Gastroesophageal sphincter (tissue), 4 donors: ENCODE data around the gene TFAP2E. TPM values are rescaled to one million over a fixed set of nuclear protein-coding genes. Genes with fewer than 3 reads are reported as not detected.
"Not testable (repeated sequence)": the region's sequence is repeated elsewhere in the genome, so short reads cannot be mapped to it uniquely, and the experiment has no call there.

Source experiments
- ATAC-seq: fragments of 150-250 bp; one replicate; pipeline ENCODE4 v1.9.1; 2016; ENCODE audit warnings: mild to moderate bottlenecking, moderate library complexity
- H3K27ac ChIP-seq, 4 donors: fragments of 200-600 bp; sonication (generic) in 3 of 4; 1 replicate in 3 of 4; 2 replicates in 1 of 4; pipeline ENCODE4 v1.5.1; 2016 to 2019
- H3K27me3 ChIP-seq: fragments of 200-600 bp; sonication (generic); one replicate; pipeline ENCODE4 v1.5.1; 2019
- H3K36me3 ChIP-seq, 2 donors: fragments of 200-600 bp; sonication (generic); one replicate each; pipeline ENCODE4 v1.5.1; 2019; ENCODE audit warnings: control low read depth in 1 of 2
- H3K4me1 ChIP-seq, 3 donors: fragments of 200-600 bp; sonication (generic); 1 replicate in 2 of 3; 2 replicates in 1 of 3; pipeline ENCODE4 v1.5.1; 2016 to 2019; ENCODE audit warnings: control low read depth in 2 of 3
- H3K4me3 ChIP-seq, 2 donors: fragments of 200-600 bp; sonication (generic); one replicate each; pipeline ENCODE4 v1.5.1; 2019; ENCODE audit warnings: mild to moderate bottlenecking in 1 of 2, moderate library complexity in 1 of 2
- H3K9me3 ChIP-seq, 3 donors: fragments of 200-600 bp; sonication (generic); one replicate each; pipeline ENCODE4 v1.5.1; 2017 to 2019; ENCODE audit warnings: control low read depth in 2 of 3
- EP300 ChIP-seq: sonication (generic); formaldehyde crosslinking; IDR thresholded peaks from one replicate; pipeline ENCODE4 v1.6.1; 2017; ENCODE audit warnings: antibody characterized with exemption, mild to moderate bottlenecking
- POLR2A ChIP-seq, 2 donors: fragments of 450-650 bp; IDR thresholded peaks; one replicate each; pipeline ENCODE4 v1.6.1; 2017; ENCODE audit warnings: antibody characterized with exemption in 2 of 2, mild to moderate bottlenecking in 2 of 2, moderate library complexity in 1 of 2
- POLR2AphosphoS5 ChIP-seq: sonication (generic); formaldehyde crosslinking; IDR thresholded peaks from one replicate; pipeline ENCODE4 v1.6.1; 2017; ENCODE audit warnings: antibody characterized with exemption
- WGBS, 2 donors: methylation state at CpG; one replicate each; pipeline ENCODE4 v1.1.5; 2018; ENCODE audit warnings: low coverage in 1 of 2; 5-methylcytosine and 5-hydroxymethylcytosine counted together
- total RNA-seq, 4 donors: library from RNA; depleted of rRNA; stranded (reverse); fragments of >200 nt; gene quantifications; one replicate each; pipeline ENCODE4 v1.1.0, GENCODE V29; 2016
- TF ChIP-seq, protein P1 (sequence below), 4 experiments: fragments of 200-600 bp in 2 of 4; fragments of 450-650 bp in 2 of 4; sonication (generic) in 1 of 4; IDR thresholded peaks; one replicate each; pipeline ENCODE4 v1.5.1; 2017 to 2019; ENCODE audit warnings: antibody characterized with exemption in 4 of 4, mild to moderate bottlenecking in 2 of 4, moderate library complexity in 2 of 4

Gene TFAP2E
- total RNA-seq, 4 donors from 2014 or later, result 0.27 TPM; not detected in 3

DNA sequence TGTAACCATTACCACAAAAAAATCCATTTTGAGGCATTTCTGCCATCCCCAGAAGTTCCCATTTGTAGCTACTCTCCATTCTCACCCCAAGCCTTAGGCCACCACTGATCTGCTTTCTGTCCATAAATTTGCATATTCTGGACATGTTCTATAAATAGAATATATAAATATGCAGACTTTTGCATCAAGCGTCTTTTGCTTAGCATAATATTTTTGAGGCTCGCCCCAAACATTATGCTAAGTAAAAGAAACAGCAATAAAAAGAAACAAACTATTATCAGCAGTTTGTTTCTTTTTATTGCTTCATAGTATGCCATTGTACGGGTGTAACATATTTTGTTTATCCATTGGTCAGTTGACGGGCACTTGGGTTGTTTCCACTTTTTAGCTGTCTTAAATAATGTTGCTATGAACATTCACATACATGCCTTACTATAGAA is 7.9 kb downstream of the TFAP2E start:
- Histone ChIP-seq H3K4me1 (peaks cover 0 to 22% (median 13%) of the 10 kb centered on the region in 3 donors), H3K27ac (no peak overlapping the region), H3K4me3 (no peak overlapping the region), H3K9me3 (no peaks in the 10 kb centered on the region), H3K36me3 (no peaks in the 10 kb centered on the region), H3K27me3 (peaks cover 28% of the 10 kb centered on the region)
- 58 to 70% methylated on average over 4 of the region's 4 CpGs for WGBS, 2 donors
- no peak for ATAC-seq
- TF ChIP-seq, protein P1, sequence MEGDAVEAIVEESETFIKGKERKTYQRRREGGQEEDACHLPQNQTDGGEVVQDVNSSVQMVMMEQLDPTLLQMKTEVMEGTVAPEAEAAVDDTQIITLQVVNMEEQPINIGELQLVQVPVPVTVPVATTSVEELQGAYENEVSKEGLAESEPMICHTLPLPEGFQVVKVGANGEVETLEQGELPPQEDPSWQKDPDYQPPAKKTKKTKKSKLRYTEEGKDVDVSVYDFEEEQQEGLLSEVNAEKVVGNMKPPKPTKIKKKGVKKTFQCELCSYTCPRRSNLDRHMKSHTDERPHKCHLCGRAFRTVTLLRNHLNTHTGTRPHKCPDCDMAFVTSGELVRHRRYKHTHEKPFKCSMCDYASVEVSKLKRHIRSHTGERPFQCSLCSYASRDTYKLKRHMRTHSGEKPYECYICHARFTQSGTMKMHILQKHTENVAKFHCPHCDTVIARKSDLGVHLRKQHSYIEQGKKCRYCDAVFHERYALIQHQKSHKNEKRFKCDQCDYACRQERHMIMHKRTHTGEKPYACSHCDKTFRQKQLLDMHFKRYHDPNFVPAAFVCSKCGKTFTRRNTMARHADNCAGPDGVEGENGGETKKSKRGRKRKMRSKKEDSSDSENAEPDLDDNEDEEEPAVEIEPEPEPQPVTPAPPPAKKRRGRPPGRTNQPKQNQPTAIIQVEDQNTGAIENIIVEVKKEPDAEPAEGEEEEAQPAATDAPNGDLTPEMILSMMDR (IDR thresholded peaks at IDR 0.05), result no peak
- no peak for TF ChIP-seq EP300
- no peak for TF ChIP-seq POLR2AphosphoS5
- TF ChIP-seq POLR2A (IDR thresholded peaks at IDR 0.05), result no peak

GRCh38 chr1:35581621-35582020 is 8.5 kb downstream of the TFAP2E start:
- H3K36me3 ChIP-seq, H3K4me3 ChIP-seq, ATAC-seq, H3K9me3 ChIP-seq, H3K27ac ChIP-seq: not testable (repeated sequence)
- peaks cover 0 to 18% (median 13%) of the 10 kb centered on the region in 3 donors for H3K4me1 ChIP-seq
- H3K27me3 ChIP-seq, result peaks cover 21% of the 10 kb centered on the region
- 90 to 97% methylated on average over 5 to 6 of the region's 9 CpGs for WGBS, 2 donors

DNA sequence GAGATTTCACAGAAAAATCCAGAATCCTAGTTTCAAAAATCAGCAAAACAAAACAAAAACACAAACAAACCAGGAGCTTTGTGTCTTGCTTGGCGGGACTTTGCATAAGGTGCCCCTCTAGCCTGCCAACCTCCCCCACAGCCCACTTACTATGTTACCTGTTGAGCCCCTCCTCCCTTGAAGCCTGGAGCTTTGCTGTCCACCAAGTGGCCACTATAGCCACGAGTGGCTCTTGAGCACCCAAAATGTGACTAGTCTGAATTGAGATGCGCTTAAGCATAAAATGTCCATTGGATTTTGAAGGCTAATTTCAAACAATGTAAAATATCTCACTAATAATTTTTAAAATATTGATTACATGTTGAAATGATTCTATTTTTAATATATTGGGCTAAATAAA is 12.2 kb downstream of the TFAP2E start:
- 89% methylated on average over 3 of the region's 3 CpGs for WGBS, 2 donors
- H3K36me3 ChIP-seq, result peaks cover 0 to 4% of the 10 kb centered on the region in 2 donors

GRCh38 chr1:35585805-35586204 is 12.7 kb downstream of the TFAP2E start:
- WGBS, 2 donors, result 100% methylated on average over 1 of the region's 1 CpG; no CpG with 5 or more reads in 1 of the 2 donors
- ATAC-seq, H3K27me3 ChIP-seq, H3K27ac ChIP-seq, H3K4me3 ChIP-seq, H3K9me3 ChIP-seq, H3K36me3 ChIP-seq, H3K4me1 ChIP-seq: not testable (repeated sequence)

More for the DNA sequence above, 12.2 kb downstream of the TFAP2E start:
- Histone ChIP-seq H3K4me3 (no peak overlapping the region), H3K27me3 (no peaks in the 10 kb centered on the region), H3K27ac (no peak overlapping the region), H3K4me1 (no peaks in the 10 kb centered on the region), H3K9me3 (no peaks in the 10 kb centered on the region)
- TF ChIP-seq POLR2A (IDR thresholded peaks at IDR 0.05) (no peak), EP300 (no peak), POLR2AphosphoS5 (no peak)
- TF ChIP-seq, protein P1 (IDR thresholded peaks at IDR 0.05), result no peak
- ATAC-seq, result no peak

- no peaks in the 10 kb centered on the region for H3K4me1 ChIP-seq
- TF ChIP-seq POLR2AphosphoS5 (no peak), EP300 (no peak), POLR2A (IDR thresholded peaks at IDR 0.05) (no peak)
- TF ChIP-seq, protein P1 (IDR thresholded peaks at IDR 0.05), result no peak
- H3K9me3 ChIP-seq, result no peaks in the 10 kb centered on the region
- peaks cover 0 to 16% of the 10 kb centered on the region in 2 donors for H3K36me3 ChIP-seq
- H3K27me3 ChIP-seq, result no peaks in the 10 kb centered on the region
- no peak overlapping the region for H3K27ac ChIP-seq
- ATAC-seq, result no peak
- 86 to 94% methylated on average over 3 to 5 of the region's 7 CpGs for WGBS, 2 donors
- no peak overlapping the region for H3K4me3 ChIP-seq
These were observed 13.7 kb downstream of the TFAP2E start for GRCh38 chr1:35586808-35587207.

- WGBS, 2 donors, result 63 to 75% methylated on average over 2 to 4 of the region's 6 CpGs
- ATAC-seq, result no peak
- peaks cover 0 to 16% of the 10 kb centered on the region in 2 donors for H3K36me3 ChIP-seq
- TF ChIP-seq, protein P1 (IDR thresholded peaks at IDR 0.05), result no peak
- no peak for TF ChIP-seq EP300
- no peak for TF ChIP-seq POLR2A (IDR thresholded peaks at IDR 0.05)
- no peak for TF ChIP-seq POLR2AphosphoS5
- no peaks in the 10 kb centered on the region for H3K4me1 ChIP-seq
- H3K9me3 ChIP-seq, result no peaks in the 10 kb centered on the region
- no peak overlapping the region for H3K27ac ChIP-seq
- no peaks in the 10 kb centered on the region for H3K27me3 ChIP-seq
- no peak overlapping the region for H3K4me3 ChIP-seq
These were observed 14.6 kb downstream of the TFAP2E start for GRCh38 chr1:35587736-35588135.
